Activated CD8-positive, alpha-beta memory T cell treated with anti-CD3 and anti-CD28 coated beads for 1 hour (primary cell): ENCODE measurements around the gene KREMEN1.

Experiments
- DNase-seq, 2 donors: peaks; one replicate each; pipeline ENCODE4 v3.0.0-alpha.2; 2020; ENCODE audit warnings: low read depth in 1 of 2; ENCODE audit errors: extremely low read depth in 1 of 2

The KREMEN1 gene

GRCh38 chr22:29048822-29049654 lies 23.8 kb upstream of the KREMEN1 start:
- no peak for DNase-seq

DNA sequence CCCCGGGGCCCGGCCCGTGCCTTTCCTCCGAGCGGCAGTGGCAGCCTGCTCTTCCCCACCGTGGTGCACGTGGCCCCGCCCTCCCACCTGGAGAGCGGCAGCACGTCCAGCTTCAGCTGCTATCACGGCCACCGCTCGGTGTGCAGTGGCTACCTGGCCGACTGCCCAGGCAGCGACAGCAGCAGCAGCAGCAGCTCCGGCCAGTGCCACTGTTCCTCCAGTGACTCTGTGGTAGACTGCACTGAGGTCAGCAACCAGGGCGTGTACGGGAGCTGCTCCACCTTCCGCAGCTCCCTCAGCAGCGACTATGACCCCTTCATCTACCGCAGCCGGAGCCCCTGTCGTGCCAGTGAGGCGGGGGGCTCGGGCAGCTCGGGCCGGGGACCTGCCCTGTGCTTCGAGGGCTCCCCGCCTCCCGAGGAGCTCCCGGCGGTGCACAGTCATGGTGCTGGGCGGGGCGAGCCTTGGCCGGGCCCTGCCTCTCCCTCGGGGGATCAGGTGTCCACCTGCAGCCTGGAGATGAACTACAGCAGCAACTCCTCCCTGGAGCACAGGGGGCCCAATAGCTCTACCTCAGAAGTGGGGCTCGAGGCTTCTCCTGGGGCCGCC lies 23.1 kb upstream of the KREMEN1 start:
- DNase-seq, result no peak

DNA sequence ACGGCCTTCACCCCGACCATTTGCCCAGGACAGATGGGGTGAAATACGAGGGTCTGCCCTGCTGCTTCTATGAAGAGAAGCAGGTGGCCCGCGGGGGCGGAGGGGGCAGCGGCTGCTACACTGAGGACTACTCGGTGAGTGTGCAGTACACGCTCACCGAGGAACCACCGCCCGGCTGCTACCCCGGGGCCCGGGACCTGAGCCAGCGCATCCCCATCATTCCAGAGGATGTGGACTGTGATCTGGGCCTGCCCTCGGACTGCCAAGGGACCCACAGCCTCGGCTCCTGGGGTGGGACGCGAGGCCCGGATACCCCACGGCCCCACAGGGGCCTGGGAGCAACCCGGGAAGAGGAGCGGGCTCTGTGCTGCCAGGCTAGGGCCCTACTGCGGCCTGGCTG lies 22.4 kb upstream of the KREMEN1 start:
- no peak for DNase-seq

DNA sequence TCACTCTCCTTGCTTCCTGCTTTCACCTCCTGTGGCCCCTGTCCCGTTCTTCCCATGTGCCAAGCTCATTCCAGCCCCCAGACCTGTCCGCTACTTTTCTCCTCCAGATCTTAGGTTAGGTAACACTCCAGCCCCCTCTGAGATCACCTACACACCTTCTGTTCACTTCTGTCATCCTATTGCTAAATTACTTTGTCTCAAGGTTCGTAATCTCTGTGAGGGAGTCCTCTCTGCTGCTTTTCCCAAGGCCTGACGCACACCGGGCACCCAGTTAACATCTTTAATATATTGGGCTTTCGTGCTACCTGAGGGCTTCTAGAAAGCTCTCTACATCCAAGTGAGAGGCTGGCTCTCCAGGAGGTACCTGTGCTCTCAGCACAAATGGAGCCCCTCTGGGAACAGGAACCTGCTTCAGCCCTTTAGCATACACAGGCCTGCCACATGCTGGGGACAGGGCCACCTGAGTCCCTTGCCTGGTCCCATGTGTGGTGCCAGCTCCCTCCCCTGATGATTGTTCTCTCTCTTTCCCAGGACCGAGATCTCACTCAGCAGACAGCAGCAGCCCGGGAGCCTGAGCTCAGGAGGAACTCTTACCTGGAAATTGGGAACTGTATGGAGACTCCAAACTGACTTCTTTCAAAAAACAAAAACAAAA lies 19.7 kb upstream of the KREMEN1 start:
- DNase-seq, result no peak

DNA sequence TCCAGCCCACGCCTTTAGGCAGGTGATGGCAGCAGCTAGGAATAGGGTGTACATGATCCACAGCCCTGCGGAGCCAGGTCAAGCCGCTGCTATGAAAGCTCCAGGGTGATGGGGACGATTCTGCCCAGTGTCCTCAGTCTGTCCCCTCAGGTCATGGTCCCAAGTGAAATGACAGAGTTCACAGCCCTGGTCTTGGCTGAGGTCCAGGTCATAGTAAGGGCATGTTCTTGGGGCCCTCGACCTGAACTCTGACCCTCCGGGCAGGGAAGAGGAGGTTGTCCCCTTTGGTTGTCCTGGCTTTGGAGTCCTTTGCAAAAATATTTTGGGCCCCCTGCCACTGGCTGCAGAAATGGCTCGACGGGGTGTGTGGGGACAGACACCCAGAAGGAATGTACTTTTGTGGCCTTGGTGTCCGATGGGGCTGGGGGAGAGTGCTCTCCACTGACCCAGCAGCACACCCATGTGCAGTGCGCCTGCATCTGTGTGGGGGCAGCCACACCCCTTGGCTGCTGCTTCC lies 18.5 kb upstream of the KREMEN1 start:
- DNase-seq, result no peak

- DNase-seq, result no peak
Measured at GRCh38 chr22:29055192-29055830, 17.5 kb upstream of the KREMEN1 start.

DNA sequence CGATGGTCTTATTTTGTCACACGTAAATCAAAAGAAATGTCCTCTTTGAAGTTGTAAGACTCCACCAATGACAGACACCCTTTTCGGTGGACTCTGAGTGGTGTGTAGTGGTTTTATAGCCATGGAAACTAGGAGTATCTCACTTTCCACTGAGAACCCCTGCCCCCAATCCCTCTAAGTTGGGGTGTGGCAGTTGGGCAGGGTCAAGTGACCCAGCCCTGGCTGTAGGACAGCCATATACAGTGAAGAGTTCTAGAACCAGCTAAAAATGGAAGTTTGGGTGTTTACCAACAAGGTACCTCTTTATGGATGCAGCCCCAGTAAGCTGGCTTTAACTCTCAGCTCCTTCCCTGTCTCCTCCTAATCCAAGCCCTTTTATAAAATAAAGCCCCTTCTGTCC lies 16.4 kb upstream of the KREMEN1 start:
- DNase-seq, result no peak

- no peak for DNase-seq
Measured at GRCh38 chr22:29060251-29060869, 12.5 kb upstream of the KREMEN1 start.

DNA sequence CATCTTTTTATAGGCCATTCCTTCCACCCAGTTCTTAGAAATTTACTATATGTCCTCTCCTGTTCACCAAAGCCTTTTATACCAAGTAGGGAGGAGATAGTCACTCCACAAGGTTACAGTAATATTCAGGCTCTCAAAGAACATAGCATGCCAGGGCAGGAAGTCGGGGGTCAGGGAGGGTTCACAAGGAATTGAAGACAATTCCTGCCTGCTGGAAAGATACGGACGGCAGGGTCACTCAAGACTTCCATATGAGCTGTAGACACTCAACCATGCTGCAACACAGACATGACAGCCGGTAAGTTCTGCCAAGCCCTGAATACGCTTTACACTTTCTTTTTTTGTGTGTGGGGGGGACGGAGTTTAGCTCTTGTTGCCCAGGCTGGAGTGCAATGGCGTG lies 11.9 kb upstream of the KREMEN1 start:
- DNase-seq, result no peak

- no peak for DNase-seq
Measured at GRCh38 chr22:29061773-29062172, 11.1 kb upstream of the KREMEN1 start, which contains the start of gene C22orf31. C22orf31 (minus strand) TSS chr22:29061831; CDS start chr22:29061792, 39 bp downstream.

- DNase-seq, result no peak
Measured at GRCh38 chr22:29062286-29062821, 10.5 kb upstream of the KREMEN1 start.

DNA sequence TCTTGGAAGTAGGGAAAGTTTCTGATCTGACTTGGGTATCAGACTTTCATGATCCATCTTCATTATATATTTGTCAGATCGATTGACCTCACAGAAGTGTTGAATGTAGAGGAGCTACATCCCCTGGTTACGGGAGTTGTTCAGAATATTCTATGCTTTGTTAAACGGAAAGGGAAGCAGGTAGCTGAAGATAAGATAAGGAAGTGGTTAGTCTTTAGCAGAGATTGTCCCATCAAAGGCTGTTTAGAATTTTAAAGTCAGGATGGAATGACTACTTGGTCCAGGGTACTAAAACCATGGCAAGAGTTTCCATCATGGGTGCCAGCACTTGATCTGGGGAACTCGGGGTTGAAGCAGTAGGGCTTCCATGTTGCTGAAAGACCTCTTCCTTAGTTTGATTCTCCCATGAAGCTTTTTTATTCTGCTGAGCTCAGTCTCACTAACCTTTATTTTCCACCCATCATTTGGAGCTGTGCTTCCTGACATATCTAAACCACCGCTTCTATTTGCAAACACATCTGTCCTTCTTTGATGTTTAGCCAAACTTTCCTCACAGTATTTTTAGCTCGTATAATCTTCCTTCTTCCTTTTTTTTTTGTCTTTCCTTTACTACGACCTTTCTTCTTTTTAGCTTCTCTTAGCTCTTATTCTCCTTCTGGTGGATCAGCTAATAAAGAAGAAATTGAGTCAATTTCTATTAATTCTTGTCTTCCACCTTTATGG lies 7.2 kb upstream of the KREMEN1 start:
- DNase-seq, result no peak

DNA sequence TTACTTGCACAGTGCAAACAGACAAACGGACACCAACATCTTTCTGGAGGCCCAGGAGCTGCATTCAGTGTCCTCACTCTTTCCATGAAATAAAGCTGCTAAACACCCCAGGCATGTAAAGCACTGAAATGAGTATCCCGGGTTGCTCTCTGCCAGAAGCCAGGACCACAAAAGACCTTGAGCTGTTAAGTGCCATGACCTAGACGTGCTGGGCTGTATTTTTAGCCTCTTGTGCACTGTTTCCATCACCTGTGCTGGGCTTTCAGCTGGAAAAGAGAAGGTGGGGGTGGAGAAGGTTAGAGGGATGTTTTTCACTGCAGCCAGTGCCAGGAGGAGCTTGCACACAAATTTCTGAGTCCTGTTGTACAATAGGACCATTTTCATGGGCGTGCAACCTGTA lies 3.4 kb upstream of the KREMEN1 start:
- no peak for DNase-seq

DNA sequence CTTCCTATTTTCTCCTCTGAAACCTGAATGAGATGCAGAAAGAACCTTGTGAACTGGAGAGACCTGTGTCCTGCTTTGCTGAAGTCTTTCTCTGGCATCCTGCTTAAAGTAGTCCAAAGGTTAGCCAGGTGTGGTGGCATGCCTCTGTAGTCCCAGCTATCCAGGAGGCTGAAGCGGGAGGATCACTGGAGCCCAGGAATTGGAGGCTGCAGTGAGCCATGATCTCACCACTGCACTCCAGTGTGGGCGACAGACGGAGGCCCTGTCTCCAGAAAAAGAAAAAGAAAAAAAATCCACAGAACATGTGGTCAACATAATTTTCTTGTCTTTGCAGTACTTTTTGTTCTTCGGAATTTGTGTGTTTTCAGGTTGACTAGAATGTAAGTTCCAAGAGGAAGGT lies 2.3 kb upstream of the KREMEN1 start:
- DNase-seq, result no peak

DNA sequence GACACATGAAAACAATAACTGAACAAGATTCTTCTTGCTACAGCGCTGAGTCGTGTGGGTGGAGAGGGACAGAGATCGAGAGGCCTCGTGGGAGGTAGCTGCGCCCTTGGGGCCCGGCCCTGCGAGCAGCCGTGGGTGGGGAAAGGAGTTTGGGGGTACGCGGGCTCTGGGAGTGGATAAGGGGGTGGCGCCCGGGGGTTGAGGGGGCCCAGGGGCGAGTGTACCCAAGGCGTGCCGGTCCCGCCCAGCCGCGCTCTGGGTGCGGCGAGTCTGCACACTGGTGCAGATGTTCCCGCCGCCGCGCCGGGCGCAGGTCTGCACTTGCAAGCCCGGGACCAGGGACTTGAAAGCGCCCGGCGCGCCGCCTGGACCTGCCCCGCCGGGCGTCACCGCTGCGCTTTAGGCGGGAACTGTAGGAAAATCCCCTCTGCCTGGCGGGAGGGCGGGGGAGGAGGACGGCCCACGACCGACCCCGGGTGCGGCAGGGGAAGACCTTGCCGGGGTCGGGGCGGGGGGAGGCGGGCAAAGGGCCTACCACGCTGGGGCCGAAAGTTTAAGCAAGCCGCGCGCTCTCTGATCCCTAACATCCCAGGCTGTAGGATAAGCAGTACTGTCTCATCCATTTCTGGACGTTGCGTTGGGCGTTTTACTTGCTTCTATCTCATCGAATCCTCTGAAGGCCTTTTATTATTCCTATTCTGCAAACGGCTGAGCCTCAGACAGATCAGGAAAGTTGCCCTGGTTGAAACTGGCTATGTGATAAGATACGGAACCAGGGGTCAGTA lies 1.4 kb upstream of the KREMEN1 start:
- DNase-seq, result peak in 1 of 2 donors; percentile 11

DNA sequence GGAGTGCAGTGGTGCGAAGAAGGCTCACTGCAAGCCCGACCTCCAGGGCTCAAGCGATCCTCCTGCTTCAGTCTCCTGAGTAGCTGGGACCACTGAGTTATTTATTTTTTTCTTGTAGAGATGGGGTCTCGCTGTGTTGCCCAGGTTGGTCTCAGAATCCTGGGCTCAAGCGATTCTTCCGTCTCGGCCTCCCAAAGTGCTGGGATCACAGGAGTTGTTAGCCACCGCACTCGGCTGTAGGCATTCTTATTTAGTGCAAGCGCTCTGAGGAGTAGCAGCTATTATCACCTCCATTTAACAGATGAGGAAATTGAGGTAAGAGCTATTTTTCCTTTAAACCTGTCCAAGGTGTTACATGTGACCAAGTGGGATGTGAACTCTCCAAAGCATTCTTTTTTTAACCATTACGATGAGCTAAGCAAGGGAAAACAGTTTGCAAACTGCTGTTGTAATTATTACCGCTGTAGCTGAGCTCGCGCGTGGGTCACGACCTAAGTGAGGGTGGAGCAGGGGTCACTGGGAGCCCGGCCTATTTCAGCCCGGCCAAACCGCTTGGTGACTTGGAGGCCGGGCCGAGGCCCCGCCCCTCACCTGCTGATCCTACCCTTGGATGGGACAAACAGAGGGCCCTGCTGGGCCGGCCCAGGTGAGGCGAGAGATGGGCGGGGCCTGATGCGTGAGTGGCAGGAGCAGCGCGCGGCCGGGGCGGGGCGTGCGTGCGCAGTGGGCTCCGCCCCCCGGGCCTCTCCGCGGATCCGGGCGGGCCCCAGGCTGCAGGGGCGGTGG lies 449 bp upstream of the KREMEN1 start:
- peak; percentile 47 to 68 for DNase-seq

GRCh38 chr22:29073618-29074275 lies 912 bp downstream of the KREMEN1 start:
- no peak for DNase-seq

- no peak for DNase-seq
Measured at GRCh38 chr22:29074276-29074772, 1.5 kb downstream of the KREMEN1 start.
